Uterus (tissue), 4 donors: Measurements from ENCODE around the gene CTIF. TPM values are rescaled to one million over a fixed set of nuclear protein-coding genes. Genes with fewer than 3 reads are reported as not detected.

Experiments used
- DNase-seq, 2 donors: peaks; one replicate each; pipeline ENCODE4 v3.0.0-alpha.2; 2019 to 2020
- H3K27ac ChIP-seq, 2 donors: fragments of 200-600 bp; sonication (generic); 1 replicate in 1 of 2; 2 replicates in 1 of 2; pipeline ENCODE4 v1.5.1; 2016 to 2018
- H3K27me3 ChIP-seq, 2 donors: fragments of 200-600 bp; sonication (generic); one replicate each; pipeline ENCODE4 v1.5.1; 2018 to 2019; ENCODE audit warnings: control low read depth in 1 of 2
- H3K36me3 ChIP-seq, 2 donors: fragments of 200-600 bp; sonication (generic); one replicate each; pipeline ENCODE4 v1.5.1; 2019; ENCODE audit warnings: control low read depth in 1 of 2
- H3K4me1 ChIP-seq, 2 donors: fragments of 200-600 bp; sonication (generic); one replicate each; pipeline ENCODE4 v1.5.1; 2018 to 2019; ENCODE audit warnings: control low read depth in 1 of 2
- H3K4me3 ChIP-seq, 2 donors: fragments of 200-600 bp; sonication (generic); 1 replicate in 1 of 2; 2 replicates in 1 of 2; pipeline ENCODE4 v1.5.1; 2018 to 2019; ENCODE audit warnings: mild to moderate bottlenecking in 1 of 2
- H3K9me3 ChIP-seq, 2 donors: fragments of 200-600 bp; sonication (generic); one replicate each; pipeline ENCODE4 v1.5.1; 2019; ENCODE audit warnings: control low read depth in 1 of 2
- CTCF ChIP-seq, 4 experiments: fragments of 200-600 bp in 2 of 4; fragments of 450-650 bp in 2 of 4; sonication (generic) in 2 of 4; IDR thresholded peaks; one replicate each; pipeline ENCODE4 v1.5.1; 2016 to 2019; ENCODE audit warnings: antibody characterized with exemption in 4 of 4, mild to moderate bottlenecking in 2 of 4, moderate library complexity in 1 of 4
- POLR2A ChIP-seq, 2 donors: fragments of 450-650 bp; IDR thresholded peaks; one replicate each; pipeline ENCODE4 v1.6.1; 2016; ENCODE audit warnings: antibody characterized with exemption in 2 of 2, mild to moderate bottlenecking in 1 of 2, moderate library complexity in 1 of 2
- intact Hi-C: fragments of 100-400 bp; cut with DNase I; formaldehyde crosslinking; loops from one replicate; pipeline ENCODE4 v1.15.1; 2023; ENCODE audit warnings: low total_unique reads
- total RNA-seq, 4 donors: library from RNA; depleted of rRNA in 3 of 4; stranded (reverse); fragments of >200 nt in 3 of 4; gene quantifications; one replicate each; pipeline versions ENCODE4 v1.1.0 to v1.2.4, GENCODE V29; 2014 to 2023
- donor health status: DM: yes; HTN: yes; CAD: no.

CTIF gene
- total RNA-seq, 4 donors from 2014 or later, result 11.3 to 94.3 (median 48.0) TPM

GRCh38 chr18:48724442-48724841 lies 185.6 kb downstream of the CTIF start:
- H3K4me1 ChIP-seq, result no peaks in the 10 kb centered on the region
- TF ChIP-seq POLR2A (IDR thresholded peaks at IDR 0.05), result no peak
- TF ChIP-seq CTCF (IDR thresholded peaks at IDR 0.05), result no peak
- H3K4me3 ChIP-seq, result no peak overlapping the region
- H3K9me3 ChIP-seq, result no peaks in the 10 kb centered on the region
- DNase-seq, result no peak
- no peak overlapping the region for H3K27ac ChIP-seq
- intact Hi-C loops, result no loop called here
- H3K27me3 ChIP-seq, result no peaks in the 10 kb centered on the region
- no peaks in the 10 kb centered on the region for H3K36me3 ChIP-seq

GRCh38 chr18:48724939-48725338 lies 186.1 kb downstream of the CTIF start:
- intact Hi-C loops, result no loop called here
- TF ChIP-seq POLR2A (IDR thresholded peaks at IDR 0.05), result no peak

DNA sequence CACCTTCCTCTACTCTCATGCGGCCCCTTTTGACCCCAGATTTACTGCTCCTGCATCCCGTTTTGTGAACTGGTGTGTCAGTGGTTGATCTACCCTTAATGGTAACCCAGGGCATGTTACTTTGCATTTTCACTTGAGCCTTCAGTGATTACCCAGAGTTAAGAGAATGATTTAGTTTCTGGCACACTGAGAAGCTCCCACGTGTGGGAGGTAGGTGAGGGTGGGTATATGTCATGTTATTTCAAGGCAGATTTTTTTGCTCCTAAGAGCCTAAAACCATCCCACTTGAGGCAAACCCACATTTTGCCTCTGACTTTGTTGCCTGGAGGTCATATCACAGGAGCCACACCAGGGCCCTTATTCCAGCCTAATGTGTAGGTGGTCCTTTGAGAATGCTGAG lies 186.7 kb downstream of the CTIF start:
- TF ChIP-seq POLR2A (IDR thresholded peaks at IDR 0.05) (no peak), CTCF (IDR thresholded peaks at IDR 0.05) (no peak)
- H3K4me1 ChIP-seq, result no peaks in the 10 kb centered on the region

More at GRCh38 chr18:48724939-48725338, 186.1 kb downstream of the CTIF start:
- H3K4me3 ChIP-seq, result no peak overlapping the region
- no peaks in the 10 kb centered on the region for H3K4me1 ChIP-seq
- no peak overlapping the region for H3K27ac ChIP-seq
- no peak for DNase-seq
- H3K9me3 ChIP-seq, result no peaks in the 10 kb centered on the region
- no peaks in the 10 kb centered on the region for H3K36me3 ChIP-seq
- H3K27me3 ChIP-seq, result no peaks in the 10 kb centered on the region

GRCh38 chr18:48727681-48728080 lies 188.8 kb downstream of the CTIF start:
- no peak overlapping the region for H3K4me3 ChIP-seq
- intact Hi-C loops, result no loop called here
- peak in 1 of 2 donors; percentile 45 for DNase-seq
- no peaks in the 10 kb centered on the region for H3K4me1 ChIP-seq
- TF ChIP-seq CTCF (IDR thresholded peaks at IDR 0.05) (no peak), POLR2A (IDR thresholded peaks at IDR 0.05) (no peak)
- no peaks in the 10 kb centered on the region for H3K27me3 ChIP-seq
- H3K36me3 ChIP-seq, result no peaks in the 10 kb centered on the region
- H3K9me3 ChIP-seq, result no peaks in the 10 kb centered on the region
- H3K27ac ChIP-seq, result peak overlapping the region; percentile 73 to 75

More for the DNA sequence above, 186.7 kb downstream of the CTIF start:
- Histone ChIP-seq H3K36me3 (no peaks in the 10 kb centered on the region), H3K27me3 (no peaks in the 10 kb centered on the region), H3K4me3 (no peak overlapping the region), H3K27ac (no peak overlapping the region), H3K9me3 (no peaks in the 10 kb centered on the region)
- intact Hi-C loops, result no loop called here
- no peak for DNase-seq

DNA sequence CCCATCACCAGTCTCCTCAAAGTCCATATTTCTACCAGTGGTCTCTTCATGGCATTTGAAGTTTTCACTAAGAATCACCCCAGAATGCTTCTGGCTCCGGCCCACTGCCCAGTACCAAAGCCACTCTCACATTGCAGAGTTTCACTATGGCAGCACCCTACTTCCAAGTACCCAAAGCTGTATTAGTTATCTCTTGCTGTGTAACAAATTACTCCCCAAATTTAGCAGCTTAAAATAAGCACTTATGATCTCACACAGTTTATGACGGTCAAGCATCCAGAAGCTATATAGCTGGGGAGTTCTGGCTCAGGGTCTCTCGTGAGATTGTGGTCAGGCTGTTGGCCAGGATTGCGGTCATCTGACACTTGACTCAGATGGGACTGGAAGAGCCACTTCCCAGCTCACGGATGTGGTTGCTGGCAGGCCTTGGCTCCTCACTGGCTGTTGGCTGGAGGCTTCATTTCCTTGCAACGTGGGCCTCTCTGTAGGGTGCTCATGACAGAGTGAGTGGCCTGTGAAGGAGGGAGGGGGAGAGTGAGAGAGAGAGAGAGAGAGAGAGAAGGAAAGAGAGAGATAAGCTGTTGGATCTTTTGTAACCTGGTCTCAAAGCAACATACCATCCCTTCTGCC lies 189.5 kb downstream of the CTIF start:
- Histone ChIP-seq H3K27ac (peak overlapping the region; percentile 73 to 75), H3K36me3 (no peaks in the 10 kb centered on the region), H3K4me3 (no peak overlapping the region), H3K4me1 (no peaks in the 10 kb centered on the region), H3K9me3 (no peaks in the 10 kb centered on the region), H3K27me3 (no peaks in the 10 kb centered on the region)
- TF ChIP-seq POLR2A (IDR thresholded peaks at IDR 0.05), result no peak
- TF ChIP-seq CTCF (IDR thresholded peaks at IDR 0.05), result no peak
- intact Hi-C loops, result no loop called here
- DNase-seq, result peak in 1 of 2 donors; percentile 62
